Measurements from ENCODE around the gene MTMR2.
A peak's percentile ranks its signal among the peaks of the same experiment; 100 is the strongest.
"Not testable (repeated sequence)": the region's sequence is repeated elsewhere in the genome, so short reads cannot be mapped to it uniquely, and the experiment has no call there.

MTMR2 gene

GRCh38 chr11:95884376-95884775 is 39.5 kb downstream of the MTMR2 start:
- DNase-seq (ENCODE audit: low read depth), result peak; percentile 66

- no peak for DNase-seq (ENCODE audit: low read depth)
These were observed 40.5 kb downstream of the MTMR2 start for GRCh38 chr11:95883381-95883780.

GRCh38 chr11:95877291-95877690 is 46.6 kb downstream of the MTMR2 start:
- peak; percentile 99 for DNase-seq (ENCODE audit: low read depth)

GRCh38 chr11:95870877-95871276 is 53.0 kb downstream of the MTMR2 start:
- DNase-seq (ENCODE audit: low read depth), result not testable (repeated sequence)

- DNase-seq (ENCODE audit: low read depth), result no peak
These were observed 56.8 kb downstream of the MTMR2 start for GRCh38 chr11:95867105-95867504.

- DNase-seq (ENCODE audit: low read depth), result peak; percentile 82
These were observed 60.3 kb downstream of the MTMR2 start for GRCh38 chr11:95863486-95864140.

- DNase-seq (ENCODE audit: low read depth), result not testable (repeated sequence)
These were observed 63.9 kb downstream of the MTMR2 start for GRCh38 chr11:95860024-95860423.

GRCh38 chr11:95854362-95854761 is 69.5 kb downstream of the MTMR2 start:
- DNase-seq (ENCODE audit: low read depth), result not testable (repeated sequence)

- no peak for DNase-seq (ENCODE audit: low read depth)
These were observed 70.0 kb downstream of the MTMR2 start for GRCh38 chr11:95853862-95854261.

- DNase-seq (ENCODE audit: low read depth), result no peak
These were observed 70.8 kb downstream of the MTMR2 start for GRCh38 chr11:95853138-95853537.

- no peak for DNase-seq (ENCODE audit: low read depth)
These were observed 73.8 kb downstream of the MTMR2 start for GRCh38 chr11:95850137-95850536.

GRCh38 chr11:95849087-95849825 is 74.7 kb downstream of the MTMR2 start:
- peak; percentile 80 for DNase-seq (ENCODE audit: low read depth)

GRCh38 chr11:95845167-95845566 is 78.7 kb downstream of the MTMR2 start:
- DNase-seq (ENCODE audit: low read depth), result no peak

- peak; percentile 91 for DNase-seq (ENCODE audit: low read depth)
These were observed 88.0 kb downstream of the MTMR2 start for GRCh38 chr11:95835768-95836488.

- no peak for DNase-seq (ENCODE audit: low read depth)
These were observed 88.6 kb downstream of the MTMR2 start for GRCh38 chr11:95835351-95835750.

- DNase-seq (ENCODE audit: low read depth), result no peak
These were observed 90.5 kb downstream of the MTMR2 start for GRCh38 chr11:95833378-95833777.

GRCh38 chr11:95832763-95833162 is 91.1 kb downstream of the MTMR2 start:
- DNase-seq (ENCODE audit: low read depth), result peak; percentile 52

- peak; percentile 88 for DNase-seq (ENCODE audit: low read depth)
These were observed 92.6 kb downstream of the MTMR2 start for GRCh38 chr11:95831198-95831883.

- DNase-seq (ENCODE audit: low read depth), result peak; percentile 19
These were observed 94.2 kb downstream of the MTMR2 start for GRCh38 chr11:95829580-95830259.

GRCh38 chr11:95827696-95828095 is 96.2 kb downstream of the MTMR2 start:
- peak; percentile 14 for DNase-seq (ENCODE audit: low read depth)

GRCh38 chr11:95821640-95822039 is 102.3 kb downstream of the MTMR2 start:
- DNase-seq (ENCODE audit: low read depth), result peak; percentile 61

- DNase-seq (ENCODE audit: low read depth), result no peak
These were observed 107.9 kb downstream of the MTMR2 start for GRCh38 chr11:95816037-95816436.
